Measurements from ENCODE around the gene RHBDD1. TPM values are rescaled to one million over a fixed set of nuclear protein-coding genes. Genes with fewer than 3 reads are reported as not detected.

Gene RHBDD1
- polyA plus RNA-seq, 3 donors = 8.1 to 19.5 (median 15.5) TPM

DNA sequence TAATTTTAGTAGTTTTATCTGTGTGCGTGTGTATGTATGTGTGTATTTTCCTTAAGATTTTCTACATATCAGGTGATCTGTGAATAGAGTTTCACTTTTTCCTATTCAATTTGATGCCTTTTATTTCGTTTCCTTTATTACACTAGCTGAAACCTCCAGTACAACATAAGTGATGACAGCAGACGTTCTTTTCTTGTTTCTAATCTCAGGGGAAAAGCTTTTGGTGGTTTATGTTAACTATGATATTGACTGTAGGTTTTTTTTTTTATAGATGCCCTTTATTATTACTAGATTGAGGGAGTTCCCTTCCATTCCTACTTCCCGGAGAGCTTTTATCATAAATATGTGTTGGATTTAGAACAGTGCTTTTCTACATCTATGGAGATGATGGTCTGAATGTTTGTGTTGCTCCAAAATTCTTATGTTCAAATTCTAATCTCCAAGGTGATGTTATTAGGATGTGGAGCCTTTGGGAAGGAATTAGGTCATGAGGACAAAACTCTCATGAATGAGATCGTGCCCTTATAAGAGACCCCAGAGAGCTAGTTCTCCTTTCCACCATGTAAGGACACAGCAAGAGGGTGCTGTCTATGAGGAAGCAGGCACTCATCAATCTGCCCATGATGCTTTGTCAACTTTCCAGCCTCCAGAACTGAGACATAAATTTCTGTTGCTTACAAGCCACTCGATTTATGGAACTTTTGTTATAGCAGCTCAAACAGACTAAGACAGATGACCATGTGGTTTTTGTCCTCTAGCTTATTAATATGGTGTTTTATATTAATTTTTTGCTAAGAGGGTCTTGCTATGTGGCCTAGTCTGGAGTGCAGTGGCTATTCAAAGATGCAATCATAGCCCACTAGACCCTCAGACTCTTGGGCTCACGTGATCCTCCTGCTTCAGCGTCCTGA lies 5.9 kb upstream of the RHBDD1 start:
- no peak overlapping the region for H3K4me2 ChIP-seq (replicated peaks; ENCODE audit: extremely low read depth, low read length, poor library complexity, severe bottlenecking)
- no peaks in the 10 kb centered on the region for H3K79me2 ChIP-seq (ENCODE audit: insufficient read depth, low read length)
- H4K20me1 ChIP-seq (ENCODE audit: insufficient read depth, low read length) = no peaks in the 10 kb centered on the region
- H3K9me3 Mint-ChIP-seq = peaks cover 0 to 5% (median 0%) of the 10 kb centered on the region in 7 donors
- 83% methylated on average over 1 of the region's 8 CpGs for WGBS (ENCODE audit: insufficient coverage)
- no peaks in the 10 kb centered on the region for H3K36me3 ChIP-seq (replicated peaks in 1 of 2; ENCODE audit: control insufficient read depth in 1 of 2, insufficient read depth in 2 of 2, low read length in 2 of 2)
- H3K4me1 ChIP-seq (ENCODE audit: control insufficient read depth in 1 of 2, insufficient read depth in 2 of 2, low read length in 2 of 2) = peaks cover 2 to 5% of the 10 kb centered on the region in 2 donors
- no peaks in the 10 kb centered on the region for H3K36me3 Mint-ChIP-seq
- no peak for DNase-seq
- no peak overlapping the region for H3K27ac ChIP-seq (ENCODE audit: low read depth in 1 of 2, low read length in 2 of 2)
- no peak overlapping the region for H3K9ac ChIP-seq (ENCODE audit: insufficient read depth, low read length, poor library complexity, severe bottlenecking)
- H3K9me3 ChIP-seq (replicated peaks in 1 of 2; ENCODE audit: control insufficient read depth in 1 of 2, insufficient read depth in 1 of 2, low read length in 2 of 2) = no peaks in the 10 kb centered on the region
- TF ChIP-seq, protein P1, sequence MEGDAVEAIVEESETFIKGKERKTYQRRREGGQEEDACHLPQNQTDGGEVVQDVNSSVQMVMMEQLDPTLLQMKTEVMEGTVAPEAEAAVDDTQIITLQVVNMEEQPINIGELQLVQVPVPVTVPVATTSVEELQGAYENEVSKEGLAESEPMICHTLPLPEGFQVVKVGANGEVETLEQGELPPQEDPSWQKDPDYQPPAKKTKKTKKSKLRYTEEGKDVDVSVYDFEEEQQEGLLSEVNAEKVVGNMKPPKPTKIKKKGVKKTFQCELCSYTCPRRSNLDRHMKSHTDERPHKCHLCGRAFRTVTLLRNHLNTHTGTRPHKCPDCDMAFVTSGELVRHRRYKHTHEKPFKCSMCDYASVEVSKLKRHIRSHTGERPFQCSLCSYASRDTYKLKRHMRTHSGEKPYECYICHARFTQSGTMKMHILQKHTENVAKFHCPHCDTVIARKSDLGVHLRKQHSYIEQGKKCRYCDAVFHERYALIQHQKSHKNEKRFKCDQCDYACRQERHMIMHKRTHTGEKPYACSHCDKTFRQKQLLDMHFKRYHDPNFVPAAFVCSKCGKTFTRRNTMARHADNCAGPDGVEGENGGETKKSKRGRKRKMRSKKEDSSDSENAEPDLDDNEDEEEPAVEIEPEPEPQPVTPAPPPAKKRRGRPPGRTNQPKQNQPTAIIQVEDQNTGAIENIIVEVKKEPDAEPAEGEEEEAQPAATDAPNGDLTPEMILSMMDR (IDR thresholded peaks at IDR 0.05) = no peak
- H3K4me1 Mint-ChIP-seq = peaks cover 2% of the 10 kb centered on the region
- H3K27ac Mint-ChIP-seq = no peak overlapping the region
- H3K4me3 ChIP-seq (replicated peaks in 1 of 3; ENCODE audit: low read depth in 2 of 3, low read length in 3 of 3) = no peak overlapping the region
- H2AFZ ChIP-seq (ENCODE audit: insufficient read depth, low read depth, low read length, poor library complexity, severe bottlenecking) = no peak overlapping the region
- peaks cover 0 to 9% (median 5%) of the 10 kb centered on the region in 3 donors for H3K27me3 Mint-ChIP-seq (ENCODE audit: low read depth in 3 of 3)
- H3K4me3 Mint-ChIP-seq = no peak overlapping the region
- H3K27me3 ChIP-seq (ENCODE audit: control insufficient read depth in 2 of 2, insufficient read depth in 2 of 2, low read length in 2 of 2) = no peaks in the 10 kb centered on the region
- intact Hi-C loops (cut with micrococcal nuclease) = no loop called here

DNA sequence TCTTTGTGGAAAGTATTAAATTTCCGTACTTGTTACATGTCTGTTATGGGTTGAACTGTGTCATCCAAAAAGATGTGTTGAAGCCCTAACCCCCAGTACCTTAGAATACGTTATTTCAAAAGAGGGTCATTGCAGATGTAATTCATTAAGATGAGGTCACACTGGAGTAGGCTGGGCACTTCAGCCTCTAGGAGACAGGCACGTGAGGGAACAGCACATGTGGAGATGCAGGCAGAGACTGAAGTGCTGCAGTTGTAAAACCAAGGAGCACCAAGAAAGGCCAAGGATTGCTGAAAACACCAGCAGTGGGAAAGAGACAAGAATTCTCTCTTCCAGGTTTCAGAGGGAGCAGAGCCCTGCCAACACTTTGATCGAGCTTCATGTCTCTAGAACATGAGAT lies 4.6 kb upstream of the RHBDD1 start:
- H3K4me2 ChIP-seq (replicated peaks; ENCODE audit: extremely low read depth, low read length, poor library complexity, severe bottlenecking) = no peak overlapping the region
- H4K20me1 ChIP-seq (ENCODE audit: insufficient read depth, low read length) = no peaks in the 10 kb centered on the region
- Mint-ChIP-seq H3K27ac (no peak overlapping the region), H3K4me3 (no peak overlapping the region), H3K4me1 (peaks cover 6% of the 10 kb centered on the region), H3K27me3 (ENCODE audit: low read depth in 3 of 3) (peaks cover 0 to 7% (median 5%) of the 10 kb centered on the region in 3 donors), H3K36me3 (no peaks in the 10 kb centered on the region), H3K9me3 (peaks cover 0 to 5% (median 0%) of the 10 kb centered on the region in 7 donors)
- no peak overlapping the region for H2AFZ ChIP-seq (ENCODE audit: insufficient read depth, low read depth, low read length, poor library complexity, severe bottlenecking)
- 100% methylated on average over 2 of the region's 4 CpGs for WGBS (ENCODE audit: insufficient coverage)
- no peak overlapping the region for H3K4me3 ChIP-seq (replicated peaks in 1 of 3; ENCODE audit: low read depth in 2 of 3, low read length in 3 of 3)
- no peaks in the 10 kb centered on the region for H3K36me3 ChIP-seq (replicated peaks in 1 of 2; ENCODE audit: control insufficient read depth in 1 of 2, insufficient read depth in 2 of 2, low read length in 2 of 2)
- no peak overlapping the region for H3K27ac ChIP-seq (ENCODE audit: low read depth in 1 of 2, low read length in 2 of 2)
- TF ChIP-seq, protein P1 (IDR thresholded peaks at IDR 0.05) = no peak
- no peaks in the 10 kb centered on the region for H3K9me3 ChIP-seq (replicated peaks in 1 of 2; ENCODE audit: control insufficient read depth in 1 of 2, insufficient read depth in 1 of 2, low read length in 2 of 2)
- peaks cover 9 to 17% of the 10 kb centered on the region in 2 donors for H3K4me1 ChIP-seq (ENCODE audit: control insufficient read depth in 1 of 2, insufficient read depth in 2 of 2, low read length in 2 of 2)
- no peaks in the 10 kb centered on the region for H3K79me2 ChIP-seq (ENCODE audit: insufficient read depth, low read length)
- no peak overlapping the region for H3K9ac ChIP-seq (ENCODE audit: insufficient read depth, low read length, poor library complexity, severe bottlenecking)
- DNase-seq = no peak
- H3K27me3 ChIP-seq (ENCODE audit: control insufficient read depth in 2 of 2, insufficient read depth in 2 of 2, low read length in 2 of 2) = no peaks in the 10 kb centered on the region
- intact Hi-C loops (cut with micrococcal nuclease) = no loop called here

Data from CD14-positive monocyte (primary cell).